NCI-H69 (cell line): ENCODE results near the gene CHPF2.
A peak's percentile ranks its signal among the peaks of the same experiment; 100 is the strongest.

Experiments
- DNase-seq: peaks from one replicate; lab custom pipeline; 2025; lab: John Stamatoyannopoulos, UW

Gene CHPF2

DNA sequence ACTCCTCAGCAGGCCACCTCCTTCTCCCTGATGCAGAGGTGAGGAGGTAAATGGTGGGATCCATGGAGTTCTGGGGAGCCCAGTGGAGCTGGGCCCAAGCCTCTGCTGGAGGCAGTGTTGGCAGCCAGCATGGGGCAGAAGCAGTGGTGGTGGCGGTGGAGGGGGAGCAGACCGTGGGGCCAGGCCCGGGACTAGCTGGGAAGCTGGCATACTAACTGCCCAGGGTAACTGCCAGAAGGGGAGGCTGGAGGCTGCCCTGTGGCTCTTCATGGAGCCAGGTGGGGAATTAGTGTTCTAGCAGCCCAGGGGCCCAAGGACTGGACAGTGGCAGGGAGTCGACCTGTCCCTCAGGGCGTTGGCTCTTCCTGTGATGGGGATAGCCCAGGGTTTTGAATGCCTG is 32.3 kb downstream of the CHPF2 start:
- no peak for DNase-seq

DNA sequence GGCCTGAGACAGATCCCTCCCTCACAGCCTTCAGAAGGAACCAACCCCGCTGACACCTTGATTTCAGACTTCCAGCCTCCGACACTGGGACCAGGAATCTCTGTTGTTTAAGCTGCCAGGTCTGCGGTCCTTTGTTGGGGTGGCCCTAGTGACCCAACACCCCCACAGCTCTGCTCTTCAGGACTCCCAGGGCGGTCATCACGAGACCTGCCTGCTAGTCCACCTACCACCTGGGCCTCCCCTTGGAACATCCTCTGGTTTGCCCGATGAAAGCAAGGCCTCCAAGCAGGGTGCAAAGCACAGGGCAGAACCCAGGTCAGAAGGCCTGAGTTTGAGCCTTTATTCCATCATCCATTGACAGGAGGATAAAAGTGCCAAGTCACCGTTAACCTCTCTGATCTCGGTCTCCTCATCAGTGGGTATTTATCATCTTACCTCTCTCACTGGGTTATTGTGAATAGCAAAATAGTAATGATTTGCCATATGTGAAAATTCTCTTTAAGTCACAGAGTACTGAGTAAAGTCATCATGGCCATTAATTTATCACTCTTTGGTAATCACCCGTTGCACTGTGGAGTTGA is 33.2 kb downstream of the CHPF2 start:
- no peak for DNase-seq

GRCh38 chr7:151269511-151269910 is 37.2 kb downstream of the CHPF2 start:
- no peak for DNase-seq

GRCh38 chr7:151271699-151272355 is 39.5 kb downstream of the CHPF2 start:
- DNase-seq: no peak

GRCh38 chr7:151272405-151272804 is 40.1 kb downstream of the CHPF2 start:
- no peak for DNase-seq

DNA sequence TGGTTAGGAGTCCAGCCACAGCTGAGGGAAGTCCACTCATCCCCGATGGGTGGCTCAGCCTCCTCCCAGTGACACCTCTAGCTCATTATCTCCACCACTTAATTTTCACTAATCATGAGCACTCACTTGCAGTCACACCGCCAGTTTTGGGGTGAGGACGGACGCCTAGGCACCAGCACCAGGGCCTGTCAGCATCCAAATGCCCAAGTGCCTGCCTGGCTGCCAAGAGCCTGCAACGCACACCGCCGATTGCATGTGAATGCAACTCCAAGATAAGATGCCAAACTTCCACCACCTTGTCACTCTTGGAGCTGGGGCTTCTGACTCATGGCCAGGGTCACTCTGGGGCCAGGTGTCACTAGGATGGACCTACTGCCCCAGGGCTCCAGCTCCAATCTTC is 40.6 kb downstream of the CHPF2 start:
- no peak for DNase-seq

DNA sequence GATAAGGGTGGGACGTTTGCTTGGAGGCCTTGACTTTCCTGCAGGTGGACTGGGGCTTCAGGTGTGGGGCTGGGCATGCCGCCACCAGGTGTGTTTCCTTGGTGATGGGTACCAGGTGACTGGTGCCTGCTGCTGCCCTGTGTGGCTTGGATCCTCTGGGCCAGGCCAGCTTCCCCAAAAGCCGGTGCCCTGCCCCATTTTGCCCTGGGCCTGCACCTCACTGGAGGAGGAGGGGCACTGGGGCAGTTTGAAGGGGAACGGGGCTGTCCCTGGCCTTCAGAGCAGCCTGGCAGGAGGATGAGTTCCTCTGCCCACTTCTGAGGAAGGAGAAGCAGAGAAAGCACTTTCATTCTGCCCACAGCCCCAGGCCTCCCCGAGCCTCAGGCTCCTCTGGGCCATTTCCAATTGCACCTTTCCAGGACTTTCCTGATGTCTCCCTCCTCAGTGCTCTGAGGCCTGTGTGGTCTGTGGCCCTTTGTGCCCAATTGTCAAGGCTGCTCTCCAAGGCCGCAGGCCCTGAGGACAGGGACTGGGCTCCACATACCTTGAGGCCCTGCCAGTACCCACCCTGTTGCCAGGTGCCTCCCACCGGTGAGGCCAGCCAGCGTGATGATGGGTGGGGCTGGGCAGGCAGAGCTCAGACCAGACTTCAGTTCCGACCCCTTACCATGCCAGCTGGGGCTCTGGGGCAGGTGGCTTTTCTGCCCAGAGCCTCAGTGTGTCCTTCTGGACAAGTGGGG is 41.5 kb downstream of the CHPF2 start:
- no peak for DNase-seq

DNA sequence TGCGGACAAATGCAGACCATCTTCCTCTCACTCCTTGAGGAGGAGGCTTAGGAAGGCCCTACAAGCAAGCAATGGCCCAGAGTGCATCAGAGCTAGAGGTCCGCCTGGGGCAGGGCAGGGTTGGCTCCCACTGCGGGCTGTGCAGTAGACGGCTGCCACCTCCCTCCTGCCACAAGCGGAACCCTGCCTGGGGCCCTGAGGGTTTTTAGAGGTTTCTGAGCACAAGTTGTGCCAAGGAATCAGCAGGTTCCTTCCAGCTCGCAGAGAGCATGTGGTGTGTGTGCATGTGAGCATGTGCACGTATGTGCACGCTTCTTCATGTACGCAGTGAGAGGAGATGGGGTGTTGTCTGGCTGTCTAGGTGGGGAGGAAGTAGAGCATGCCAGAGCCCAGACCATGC is 42.1 kb downstream of the CHPF2 start:
- DNase-seq: no peak

DNA sequence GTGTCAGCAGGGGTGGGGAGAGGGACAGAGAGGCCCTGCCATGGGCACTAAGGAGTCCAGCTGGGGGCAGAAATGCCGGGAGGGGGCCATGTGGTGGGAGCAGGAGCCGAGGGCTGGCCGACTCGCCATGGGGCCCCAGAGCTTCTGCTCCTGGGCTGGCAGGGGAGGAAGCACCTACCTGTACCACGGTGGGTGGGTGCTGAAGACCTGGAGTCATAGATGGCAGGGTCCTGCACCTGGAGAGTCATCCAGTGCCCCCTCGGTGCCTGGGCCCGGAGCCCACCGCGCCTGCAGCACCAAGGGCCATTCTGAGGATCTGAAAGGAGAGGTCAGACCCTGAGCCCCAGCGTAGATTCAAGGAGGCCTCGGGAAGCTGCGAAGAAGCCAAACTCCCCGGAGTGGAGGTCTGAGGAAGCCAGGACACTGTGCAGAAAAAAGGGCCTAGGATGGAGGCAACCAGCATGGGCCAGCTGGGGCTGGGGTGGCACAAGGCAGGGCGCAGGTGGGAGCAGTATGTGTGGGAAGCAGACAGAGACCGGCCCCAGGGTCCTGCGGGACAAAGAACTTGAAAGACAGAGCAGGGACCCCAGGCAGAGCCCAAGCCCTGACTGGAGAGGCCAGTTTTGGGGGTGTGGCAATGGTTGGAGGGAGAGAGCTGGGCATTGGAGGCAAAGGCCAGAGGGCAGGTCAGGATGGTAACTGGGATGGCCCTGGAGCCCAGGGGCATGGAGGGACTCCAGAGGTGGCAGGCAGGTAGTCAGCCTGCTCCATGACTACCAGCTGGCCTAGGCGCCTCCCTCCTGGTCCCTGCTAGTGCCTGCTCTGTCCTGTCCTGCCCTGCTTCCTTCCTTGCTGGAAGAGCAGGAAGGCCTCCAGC is 42.9 kb downstream of the CHPF2 start:
- no peak for DNase-seq

DNA sequence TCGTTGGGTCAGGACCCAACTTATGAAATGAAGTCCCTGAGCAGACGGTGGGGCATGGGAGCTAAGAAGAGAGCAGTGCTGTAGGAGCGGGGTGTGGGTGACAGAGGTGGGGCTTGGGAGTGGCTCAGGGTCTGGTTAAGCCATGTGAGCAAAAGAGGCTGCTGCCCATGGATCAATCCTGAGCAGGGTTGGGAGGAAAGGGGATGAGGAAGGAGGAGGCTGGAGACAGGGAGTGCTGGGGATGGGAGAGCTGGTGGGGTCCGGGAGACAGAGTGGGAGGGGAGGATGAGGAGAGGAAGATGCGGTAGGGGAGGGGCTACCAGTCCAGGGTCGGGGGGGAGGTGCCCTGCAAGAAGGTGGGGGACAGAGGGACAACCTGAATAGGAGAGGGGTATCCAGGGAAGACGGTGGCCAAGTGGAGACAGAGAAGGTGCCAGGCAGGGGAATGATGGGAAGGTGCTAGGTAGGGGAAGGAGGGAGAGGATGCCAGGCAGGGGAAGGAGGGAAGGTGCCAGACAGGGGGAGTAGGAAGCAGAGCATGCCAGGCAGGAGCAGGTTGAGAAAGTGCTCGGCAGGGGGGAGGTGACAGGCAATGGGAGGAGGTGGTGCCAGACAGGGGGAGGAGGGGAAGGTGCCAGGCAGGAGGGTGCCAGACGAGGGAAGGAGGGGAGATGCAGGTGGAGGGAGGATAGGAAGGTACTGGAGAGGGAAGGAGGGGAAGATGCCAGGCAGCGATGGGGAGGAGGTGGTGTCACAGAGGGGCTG is 43.7 kb downstream of the CHPF2 start:
- DNase-seq: peak; percentile 79

DNA sequence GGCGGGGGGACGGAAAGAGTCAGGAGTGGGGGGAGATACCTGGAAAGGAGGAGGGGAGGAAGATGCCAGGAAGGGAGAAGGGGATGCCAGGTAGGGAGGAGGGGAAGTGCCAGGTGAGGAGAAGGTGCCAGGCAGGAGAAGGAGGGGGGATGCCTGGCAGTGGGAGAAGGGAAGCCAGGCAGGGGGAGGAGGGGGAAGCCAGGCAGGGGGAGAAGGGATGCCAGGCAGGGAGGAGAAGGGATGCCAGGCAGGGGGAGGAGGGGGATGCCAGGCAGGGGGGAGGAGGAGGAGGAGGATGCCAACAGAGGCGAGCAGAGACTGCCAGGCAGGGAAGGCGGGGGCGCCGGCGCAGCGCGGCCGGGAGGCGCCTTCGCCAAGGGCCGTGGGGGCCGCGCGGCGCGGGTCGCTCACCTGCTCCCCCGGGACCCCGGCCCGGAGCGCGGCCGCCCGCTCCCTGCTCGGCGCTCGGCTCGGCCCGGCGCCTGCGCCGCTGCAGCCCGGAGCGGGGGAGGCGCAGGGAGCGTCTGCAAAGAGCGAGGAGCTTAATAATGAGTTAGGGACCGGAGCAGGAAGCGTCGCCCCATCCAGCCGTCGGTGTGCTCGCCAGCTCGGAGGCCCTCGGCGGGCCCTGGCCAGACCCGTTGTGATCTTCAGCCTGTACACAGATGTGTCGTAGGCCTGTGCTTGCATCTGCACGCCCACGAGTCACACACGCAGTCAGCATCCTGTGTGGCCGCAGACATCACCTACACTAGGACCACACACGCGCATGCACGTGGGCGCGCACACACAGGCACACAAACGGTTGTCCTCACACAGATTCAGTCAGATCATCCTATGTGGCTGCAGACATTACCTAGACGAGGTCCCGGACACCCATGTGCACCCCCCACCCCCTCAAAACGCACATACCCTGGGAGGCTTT is 44.6 kb downstream of the CHPF2 start:
- DNase-seq: peak; percentile 84

DNA sequence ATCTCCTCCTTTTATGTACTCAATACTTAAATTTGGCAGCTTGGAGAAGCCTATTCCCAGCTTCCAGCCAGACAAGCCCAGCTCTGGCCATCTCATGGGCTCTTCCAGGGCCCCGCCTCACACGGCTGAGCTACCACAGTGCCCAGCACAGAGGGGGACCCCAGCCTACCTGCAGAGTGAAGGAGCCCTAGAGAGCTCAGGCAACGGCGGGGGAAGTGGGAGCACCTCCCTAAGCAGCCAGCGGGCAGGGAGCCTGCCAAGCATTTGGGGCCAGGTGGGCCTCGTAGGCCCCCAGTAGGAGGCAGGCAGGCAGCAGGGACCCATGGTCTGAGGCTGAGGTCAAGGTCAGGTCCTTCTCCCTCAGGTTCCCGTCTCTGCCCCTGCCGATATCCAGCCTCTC is 45.3 kb downstream of the CHPF2 start:
- DNase-seq: no peak

GRCh38 chr7:151278949-151279348 is 46.7 kb downstream of the CHPF2 start:
- no peak for DNase-seq

GRCh38 chr7:151279868-151280267 is 47.6 kb downstream of the CHPF2 start:
- DNase-seq: no peak

- DNase-seq: no peak
These were observed 48.2 kb downstream of the CHPF2 start for GRCh38 chr7:151280388-151281019.

- no peak for DNase-seq
These were observed 49.4 kb downstream of the CHPF2 start for GRCh38 chr7:151281686-151282085.

- DNase-seq: peak; percentile 19
These were observed 49.8 kb downstream of the CHPF2 start for GRCh38 chr7:151282111-151282510.

DNA sequence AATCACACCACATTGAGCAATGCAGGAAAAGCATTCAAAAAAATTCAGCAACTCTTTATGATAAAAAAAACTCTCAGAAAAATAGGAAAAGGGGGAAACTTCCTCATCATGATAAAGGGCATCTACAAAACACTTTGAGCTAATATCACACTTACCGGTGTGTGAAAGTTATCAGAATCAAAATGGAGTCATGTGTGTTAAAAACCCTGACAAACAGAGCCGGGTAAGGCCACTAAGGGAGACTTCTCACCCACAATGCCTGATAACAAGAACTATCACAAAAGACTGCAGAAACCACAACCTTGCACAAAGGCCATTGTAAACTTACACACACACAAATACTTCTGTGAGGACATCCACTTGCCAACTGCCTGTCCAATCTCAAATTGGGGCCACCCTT is 51.0 kb downstream of the CHPF2 start:
- no peak for DNase-seq

- DNase-seq: no peak
These were observed 53.9 kb downstream of the CHPF2 start for GRCh38 chr7:151286148-151286547.
